Esophagus muscularis mucosa (tissue), 4 donors: ENCODE measurements around the gene MYOF.
"Not testable (repeated sequence)": the region's sequence is repeated elsewhere in the genome, so short reads cannot be mapped to it uniquely, and the experiment has no call there.

ENCODE experiments used
- EP300 ChIP-seq: sonication (generic); formaldehyde crosslinking; IDR thresholded peaks from one replicate; pipeline ENCODE4 v1.6.1; 2017; ENCODE audit warnings: antibody characterized with exemption
- POLR2A ChIP-seq: fragments of 450-650 bp; IDR thresholded peaks from one replicate; pipeline ENCODE4 v1.6.1; 2017; ENCODE audit warnings: antibody characterized with exemption, moderate library complexity, mild to moderate bottlenecking, low read depth
- POLR2AphosphoS5 ChIP-seq, 2 donors: sonication (generic); formaldehyde crosslinking; IDR thresholded peaks; one replicate each; pipeline ENCODE4 v1.6.1; 2017; ENCODE audit warnings: antibody characterized with exemption in 2 of 2
- TF ChIP-seq, protein P1 (sequence below), 3 experiments: fragments of 200-600 bp in 2 of 3; fragments of 450-650 bp in 1 of 3; sonication (generic) in 2 of 3; IDR thresholded peaks; one replicate each; pipeline ENCODE4 v1.5.1; 2017 to 2019; ENCODE audit warnings: antibody characterized with exemption in 3 of 3, mild to moderate bottlenecking in 2 of 3, moderate library complexity in 1 of 3

DNA sequence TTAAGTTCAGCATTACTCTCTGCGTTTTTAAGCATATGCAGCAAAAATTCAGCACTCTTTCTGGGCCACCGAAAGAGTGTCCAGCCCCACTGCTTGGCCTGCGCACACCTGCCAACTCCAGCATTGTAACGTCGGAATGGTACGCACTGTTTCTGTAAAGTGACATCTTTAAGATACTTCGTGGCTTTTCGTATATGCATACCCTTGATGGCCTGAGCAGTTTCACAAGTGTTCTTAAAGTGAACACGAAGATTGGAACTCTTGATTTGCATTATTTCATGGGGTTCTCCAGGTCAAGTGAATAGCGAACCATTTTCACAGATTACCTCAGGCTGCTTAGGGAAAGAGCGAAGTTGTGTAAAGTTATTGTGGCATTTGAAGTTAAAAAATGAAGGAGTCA lies 197.9 kb downstream of the MYOF start:
- not testable (repeated sequence) for TF ChIP-seq POLR2A; POLR2AphosphoS5 (IDR thresholded peaks at IDR 0.05); EP300
- TF ChIP-seq, protein P1, sequence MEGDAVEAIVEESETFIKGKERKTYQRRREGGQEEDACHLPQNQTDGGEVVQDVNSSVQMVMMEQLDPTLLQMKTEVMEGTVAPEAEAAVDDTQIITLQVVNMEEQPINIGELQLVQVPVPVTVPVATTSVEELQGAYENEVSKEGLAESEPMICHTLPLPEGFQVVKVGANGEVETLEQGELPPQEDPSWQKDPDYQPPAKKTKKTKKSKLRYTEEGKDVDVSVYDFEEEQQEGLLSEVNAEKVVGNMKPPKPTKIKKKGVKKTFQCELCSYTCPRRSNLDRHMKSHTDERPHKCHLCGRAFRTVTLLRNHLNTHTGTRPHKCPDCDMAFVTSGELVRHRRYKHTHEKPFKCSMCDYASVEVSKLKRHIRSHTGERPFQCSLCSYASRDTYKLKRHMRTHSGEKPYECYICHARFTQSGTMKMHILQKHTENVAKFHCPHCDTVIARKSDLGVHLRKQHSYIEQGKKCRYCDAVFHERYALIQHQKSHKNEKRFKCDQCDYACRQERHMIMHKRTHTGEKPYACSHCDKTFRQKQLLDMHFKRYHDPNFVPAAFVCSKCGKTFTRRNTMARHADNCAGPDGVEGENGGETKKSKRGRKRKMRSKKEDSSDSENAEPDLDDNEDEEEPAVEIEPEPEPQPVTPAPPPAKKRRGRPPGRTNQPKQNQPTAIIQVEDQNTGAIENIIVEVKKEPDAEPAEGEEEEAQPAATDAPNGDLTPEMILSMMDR (IDR thresholded peaks at IDR 0.05), result not testable (repeated sequence)
